GM12872 (cell line): Measurements from ENCODE around the gene SLC28A1.

Experiments used
- CTCF ChIP-seq: IDR thresholded peaks from 3 replicates; pipeline ENCODE4 v1.5.1; 2011; ENCODE audit warnings: low read depth, mild to moderate bottlenecking, low read length, moderate library complexity; ENCODE audit not compliant: insufficient read depth

The SLC28A1 gene

GRCh38 chr15:84938726-84939125, 54.3 kb downstream of the SLC28A1 start:
- no peak for TF ChIP-seq CTCF

- no peak for TF ChIP-seq CTCF
Observed at GRCh38 chr15:84940399-84940798, 55.9 kb downstream of the SLC28A1 start.

- no peak for TF ChIP-seq CTCF
Observed at GRCh38 chr15:84942456-84942855, 58.0 kb downstream of the SLC28A1 start.

GRCh38 chr15:84944311-84944710, 59.8 kb downstream of the SLC28A1 start:
- TF ChIP-seq CTCF: no peak

- TF ChIP-seq CTCF: no peak
Observed at GRCh38 chr15:84944861-84945260, 60.4 kb downstream of the SLC28A1 start.

- TF ChIP-seq CTCF: no peak
Observed at GRCh38 chr15:84946772-84947489, 62.5 kb downstream of the SLC28A1 start.

GRCh38 chr15:84947947-84948830, 63.7 kb downstream of the SLC28A1 start:
- no peak for TF ChIP-seq CTCF
